K562 (cell line): ENCODE results near the gene PLEKHG4B.

Experiments used
- ATF2 ChIP-seq: sonication (generic); formaldehyde crosslinking; IDR thresholded peaks from 2 replicates; pipeline ENCODE4 v1.8.1; 2022; ENCODE audit warnings: missing genetic modification reagents
- ELK1 ChIP-seq: sonication (generic); formaldehyde crosslinking; IDR thresholded peaks from 2 replicates; pipeline ENCODE4 v1.8.1; 2022; ENCODE audit warnings: missing genetic modification reagents
- EP300 ChIP-seq: IDR thresholded peaks from 2 replicates; pipeline ENCODE4 v1.6.1; 2012; ENCODE audit warnings: low read length, improper control_type of control experiment
- FOXJ3 ChIP-seq: sonication (generic); formaldehyde crosslinking; IDR thresholded peaks from 2 replicates; pipeline ENCODE4 v1.4.0; 2020; ENCODE audit warnings: mild to moderate bottlenecking, missing genetic modification reagents
- HNRNPUL1 ChIP-seq: fragments of 200-400 bp; formaldehyde crosslinking; IDR thresholded peaks from 2 replicates; pipeline ENCODE4 v1.6.1; 2017; ENCODE audit warnings: low read length
- RBM25 ChIP-seq: fragments of 200-400 bp; formaldehyde crosslinking; IDR thresholded peaks from 2 replicates; pipeline ENCODE4 v1.6.1; 2018; ENCODE audit warnings: low read length, low read depth, moderate library complexity; ENCODE audit not compliant: severe bottlenecking
- ZNF133 ChIP-seq: fragments of 250-450 bp; sonication (Bioruptor Pico); IDR thresholded peaks from 2 replicates; pipeline ENCODE4 v1.4.0; 2020; ENCODE audit warnings: mild to moderate bottlenecking
- ZNF184 ChIP-seq: sonication (generic); formaldehyde crosslinking; IDR thresholded peaks from 2 replicates; pipeline ENCODE4 v1.5.0; 2020; ENCODE audit warnings: missing genetic modification reagents

GRCh38 chr5:192970-193831, 101.2 kb downstream of the PLEKHG4B start:
- TF ChIP-seq ATF2 (CRISPR knock-in tag) (no peak), HNRNPUL1 (no peak), RBM25 (no peak), ELK1 (CRISPR knock-in tag) (no peak), ZNF133 (CRISPR knock-in tag) (no peak), ZNF184 (no peak), FOXJ3 (no peak), EP300 (no peak)
